Fibroblast of peridontal ligament (primary cell): Measurements from ENCODE around the gene ASB10.

Experiments used
- DNase-seq: peaks from one replicate; pipeline ENCODE4 v3.0.0-alpha.2; 2010; ENCODE audit errors: extremely low read depth

ASB10 gene

DNA sequence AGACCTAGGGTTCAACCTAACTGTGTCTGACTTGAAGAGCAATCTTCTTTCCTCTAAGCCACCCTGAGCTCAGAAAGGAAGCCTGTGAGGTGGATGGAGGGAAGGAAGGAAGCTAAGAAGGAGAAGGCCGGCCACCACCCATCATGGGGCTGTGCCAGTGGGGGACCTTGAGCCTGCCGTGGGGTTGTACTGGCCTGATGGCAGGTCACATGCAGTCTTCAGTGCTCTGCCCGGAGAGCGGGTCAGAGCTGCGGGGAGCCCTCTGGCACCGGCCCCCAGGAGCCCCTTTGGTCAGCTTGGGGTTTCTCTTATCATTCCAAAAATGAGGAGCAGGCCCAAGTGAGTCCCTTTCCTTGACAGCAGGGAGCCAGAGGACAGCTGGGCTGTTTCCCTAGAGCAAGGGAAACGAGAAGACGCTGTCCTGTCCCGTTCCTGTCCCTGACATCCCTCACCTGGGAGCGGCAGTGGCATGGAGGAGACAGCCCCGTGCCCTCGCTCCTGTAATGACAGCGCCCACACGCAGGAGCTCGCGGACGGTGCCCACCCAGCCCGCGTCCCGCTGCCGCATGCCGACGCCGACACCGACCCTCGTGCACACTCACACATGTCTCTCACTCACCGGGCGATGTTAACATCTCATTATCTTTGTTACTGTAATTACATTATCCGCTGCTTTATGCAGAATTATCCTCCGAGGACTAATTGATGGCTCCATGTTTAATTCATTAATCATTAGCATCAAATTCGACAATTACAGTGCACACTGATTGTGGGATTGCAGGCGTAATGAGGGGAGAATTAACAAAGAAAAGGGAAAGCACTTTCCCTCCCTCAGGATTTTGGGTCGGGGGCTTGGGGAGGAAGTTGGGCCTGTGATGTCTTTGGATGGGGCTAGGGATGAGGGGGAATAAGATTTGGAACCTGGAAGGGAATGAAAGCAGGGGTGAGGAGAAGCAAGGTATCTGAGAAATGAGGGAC, 50.9 kb downstream of the ASB10 start:
- DNase-seq, result no peak

DNA sequence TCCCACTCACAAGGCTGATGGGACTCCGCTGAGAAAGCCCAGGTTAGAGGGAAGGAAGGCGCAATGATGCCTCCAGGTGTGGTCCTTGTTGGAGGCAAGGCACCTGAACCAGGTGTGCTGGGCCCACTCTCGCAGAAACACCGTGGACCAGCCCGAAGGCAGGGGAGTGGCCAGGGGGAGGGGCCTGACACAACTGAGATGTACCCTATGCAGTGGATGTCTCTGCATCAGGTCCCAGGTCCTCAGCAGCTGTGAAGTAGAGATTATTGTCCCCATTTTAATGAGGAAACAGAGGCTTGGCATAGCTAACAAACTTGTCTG, 51.6 kb downstream of the ASB10 start:
- DNase-seq, result no peak

DNA sequence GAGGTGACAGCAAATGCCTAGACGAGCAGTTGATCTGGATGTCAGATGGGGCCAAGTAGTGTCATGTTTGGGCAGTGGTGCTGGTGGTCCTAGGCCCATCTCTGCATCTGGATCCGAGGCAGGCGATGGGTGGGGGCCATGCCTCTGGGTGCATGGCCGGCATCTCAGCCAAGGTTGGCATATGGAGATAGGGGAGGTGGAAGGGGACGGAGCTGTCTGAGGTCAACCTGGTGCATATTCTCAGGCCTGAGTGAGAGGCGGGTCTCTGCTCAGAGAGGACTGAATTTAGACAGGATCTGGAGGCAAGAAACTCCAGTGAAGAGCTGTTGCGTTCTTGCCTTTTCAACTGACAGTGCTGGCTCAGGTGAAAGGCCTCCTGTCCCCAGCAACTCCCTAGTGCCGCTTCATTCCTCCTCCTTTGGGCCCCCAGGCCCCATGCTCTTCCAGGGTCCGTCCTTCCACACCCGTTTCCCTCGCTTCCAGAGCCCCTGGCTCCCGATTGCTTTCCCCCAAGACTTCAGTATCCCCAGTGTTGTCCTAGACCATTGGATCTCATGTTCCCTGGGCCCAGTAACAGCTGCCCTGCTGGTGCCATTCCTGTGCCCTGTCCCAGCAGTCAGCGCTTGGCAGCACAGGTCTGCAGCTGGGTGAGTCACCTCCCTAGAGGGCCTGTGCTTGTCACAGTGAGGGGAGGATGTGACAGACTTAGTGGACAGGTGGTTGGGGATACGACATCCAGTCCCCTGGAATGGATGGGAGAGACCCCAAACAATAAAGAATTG, 52.1 kb downstream of the ASB10 start:
- no peak for DNase-seq

DNA sequence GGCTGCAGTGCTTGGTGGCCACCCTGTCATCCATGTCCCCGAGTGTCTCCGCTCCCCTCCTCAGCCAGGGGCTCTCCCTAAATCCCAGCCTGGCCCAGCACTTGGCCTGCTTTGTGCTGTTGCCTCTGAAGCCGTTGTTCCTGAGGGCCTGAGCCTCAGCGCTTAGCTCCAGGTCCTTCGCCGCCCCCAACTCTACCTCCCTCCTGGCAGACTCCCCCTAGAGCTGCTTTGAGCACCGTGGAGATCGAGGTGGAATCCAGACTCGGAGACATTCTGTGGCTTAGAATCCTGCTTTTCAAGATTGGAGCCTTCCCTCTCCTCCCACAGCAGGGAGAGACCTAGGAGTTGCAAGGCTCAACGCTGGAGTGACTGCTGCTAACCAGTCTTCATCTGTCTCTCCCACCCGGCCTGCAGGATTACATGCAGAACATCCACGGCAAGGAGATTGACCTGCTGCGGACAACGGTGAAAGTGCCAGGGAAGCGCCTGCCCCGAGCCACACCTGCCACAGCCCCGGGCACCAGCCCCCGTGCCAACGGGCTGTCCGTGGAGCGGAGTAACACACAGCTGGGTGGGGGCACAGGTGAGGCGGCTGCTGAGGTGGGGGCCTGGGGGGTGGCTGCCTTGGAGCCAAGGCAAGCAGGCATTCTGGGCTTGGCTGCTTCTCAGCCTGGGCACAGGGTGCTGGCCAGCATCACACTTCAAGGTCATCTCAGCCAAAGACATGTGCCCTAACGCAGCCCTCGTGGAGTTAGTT, 52.9 kb downstream of the ASB10 start:
- DNase-seq, result no peak

DNA sequence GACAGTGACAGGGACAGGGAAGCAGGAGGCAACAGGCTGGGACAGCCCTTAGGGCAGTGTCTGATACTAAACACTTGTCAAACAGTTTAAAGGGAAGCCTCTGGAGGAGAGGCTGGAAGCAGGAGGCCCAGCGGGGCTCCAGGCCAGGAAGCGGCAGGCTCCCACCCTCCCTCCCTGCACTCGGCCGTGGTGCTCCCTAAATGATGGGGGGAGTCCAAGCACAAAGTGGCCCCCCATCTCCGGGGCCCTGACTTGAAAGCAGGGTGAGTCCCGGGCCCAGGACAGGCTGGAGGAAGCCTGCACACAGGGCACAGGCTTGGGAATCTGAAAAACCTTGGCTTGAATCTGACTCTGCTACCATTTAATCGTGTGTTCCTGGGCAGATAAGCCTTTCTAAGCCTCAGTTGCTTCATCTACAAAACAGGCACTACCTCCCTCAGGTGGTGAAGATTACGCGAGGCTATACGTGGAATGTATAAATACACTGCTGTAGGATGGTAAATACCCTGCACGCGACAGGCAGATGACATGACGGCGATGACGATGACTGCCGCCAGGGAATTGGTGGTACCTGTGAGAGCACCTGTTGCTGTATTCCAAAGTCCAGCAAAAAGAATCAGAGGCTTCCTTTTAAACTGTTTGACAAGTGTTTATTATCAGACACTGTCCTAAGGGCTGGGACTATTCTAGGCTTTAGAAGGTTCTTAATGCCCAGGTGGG, 53.6 kb downstream of the ASB10 start:
- no peak for DNase-seq

DNA sequence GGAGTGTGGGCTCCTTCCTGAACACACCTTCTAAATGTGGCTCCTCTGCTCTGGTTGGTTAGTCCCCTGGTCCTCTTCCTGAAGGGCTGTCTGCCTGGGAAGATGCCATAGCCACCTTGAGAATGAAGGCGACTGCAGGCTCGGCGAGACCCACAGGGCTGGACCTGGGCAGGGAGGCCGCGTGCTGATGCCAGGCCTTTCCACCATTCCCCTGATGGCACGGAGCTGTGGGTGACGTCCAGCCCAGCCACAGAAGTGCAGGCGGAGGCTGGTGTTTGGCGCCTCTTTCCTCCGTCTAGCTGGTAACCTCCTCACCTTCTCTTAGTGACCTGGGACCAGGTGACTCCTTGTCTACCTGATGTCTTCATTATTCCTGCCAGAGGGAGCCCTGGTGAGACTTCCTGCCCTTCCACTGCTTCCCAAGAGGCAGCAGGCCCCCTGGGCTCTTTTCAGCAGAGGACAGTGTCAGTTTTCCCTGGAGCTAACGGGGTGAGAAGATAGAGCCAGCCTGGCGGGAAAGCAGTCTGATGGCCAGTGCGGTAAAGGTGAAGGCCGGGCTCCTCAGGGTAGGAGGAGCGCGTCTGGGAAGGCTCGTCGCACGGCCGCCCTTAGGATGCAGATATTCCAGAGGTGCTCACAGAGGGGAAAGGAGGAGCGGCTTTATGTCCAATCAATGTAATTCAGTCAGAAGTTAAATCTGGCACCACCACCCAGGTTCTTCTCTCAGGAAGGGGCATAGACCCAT, 54.4 kb downstream of the ASB10 start:
- DNase-seq, result no peak

DNA sequence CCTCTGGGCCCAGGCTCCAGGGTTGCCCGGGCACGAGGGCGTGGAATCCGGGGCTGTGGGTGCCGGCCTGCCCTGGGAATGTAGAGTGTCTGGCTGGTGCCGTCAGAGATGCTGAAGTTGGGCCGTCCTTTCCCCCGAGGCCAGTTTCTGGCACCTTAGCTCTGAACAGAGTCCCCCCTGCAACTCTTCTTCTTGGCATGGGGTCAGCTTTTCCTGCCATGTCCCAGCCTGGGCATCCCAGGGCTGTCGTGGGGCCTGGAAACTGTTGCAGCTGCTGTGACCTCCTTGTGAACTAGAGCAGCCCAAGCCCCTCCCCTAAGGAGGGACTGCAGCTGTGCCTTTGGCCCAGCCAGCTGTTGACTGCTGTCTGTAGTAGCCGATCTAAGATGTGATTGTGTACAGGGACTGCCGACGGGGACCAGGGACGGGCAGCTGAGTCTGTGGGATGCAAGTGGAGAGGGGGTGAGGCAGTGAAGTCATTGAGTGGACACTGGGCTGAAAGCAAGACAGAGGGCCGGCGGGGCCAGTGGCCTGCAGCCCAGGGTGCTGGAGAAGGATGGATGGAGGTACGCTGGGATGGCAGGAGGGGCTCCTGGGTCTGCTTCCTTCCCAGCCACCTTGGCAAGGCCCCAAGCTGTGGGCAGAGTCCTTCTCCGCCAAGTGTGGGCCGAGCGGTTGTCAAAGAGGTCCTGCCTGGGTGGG, 55.3 kb downstream of the ASB10 start:
- DNase-seq, result no peak

DNA sequence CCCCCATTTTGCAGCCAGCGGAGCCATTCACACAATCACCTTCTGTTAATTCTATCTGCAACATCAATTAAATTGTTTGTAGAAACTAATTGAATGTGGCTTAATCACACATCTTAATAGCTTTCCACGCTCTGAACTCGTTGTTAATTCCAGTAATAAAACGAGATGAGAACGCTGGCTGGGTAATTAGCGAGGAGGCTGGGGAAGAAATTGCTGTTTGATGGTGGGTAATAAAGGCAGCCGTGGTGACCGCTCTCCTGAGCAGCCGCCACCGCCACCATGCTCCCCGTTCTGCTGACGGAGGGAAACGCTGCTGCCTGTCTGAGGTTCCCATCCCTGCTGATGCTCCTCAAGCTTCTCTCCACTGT, 55.8 kb downstream of the ASB10 start:
- DNase-seq, result no peak

DNA sequence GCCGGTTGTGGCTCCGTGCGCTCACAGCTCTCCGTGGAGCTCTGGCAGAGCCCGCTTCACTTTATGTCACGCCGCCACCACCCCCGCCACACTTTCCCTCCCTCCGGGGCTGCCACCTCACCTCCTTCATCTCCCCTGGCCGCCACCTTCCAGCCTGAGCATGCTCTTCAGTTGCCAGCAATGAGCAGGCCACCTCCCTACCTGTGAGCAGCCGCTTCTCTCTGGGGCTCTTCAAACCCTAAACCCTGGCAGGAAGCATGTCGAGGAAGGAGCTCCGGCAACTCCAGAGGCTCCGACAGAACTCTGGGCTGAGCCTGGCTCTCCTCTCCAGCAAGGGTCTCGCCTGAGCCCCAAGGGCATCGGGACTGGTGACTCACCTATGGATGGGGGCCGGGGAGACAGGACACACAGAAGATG, 56.3 kb downstream of the ASB10 start:
- no peak for DNase-seq

DNA sequence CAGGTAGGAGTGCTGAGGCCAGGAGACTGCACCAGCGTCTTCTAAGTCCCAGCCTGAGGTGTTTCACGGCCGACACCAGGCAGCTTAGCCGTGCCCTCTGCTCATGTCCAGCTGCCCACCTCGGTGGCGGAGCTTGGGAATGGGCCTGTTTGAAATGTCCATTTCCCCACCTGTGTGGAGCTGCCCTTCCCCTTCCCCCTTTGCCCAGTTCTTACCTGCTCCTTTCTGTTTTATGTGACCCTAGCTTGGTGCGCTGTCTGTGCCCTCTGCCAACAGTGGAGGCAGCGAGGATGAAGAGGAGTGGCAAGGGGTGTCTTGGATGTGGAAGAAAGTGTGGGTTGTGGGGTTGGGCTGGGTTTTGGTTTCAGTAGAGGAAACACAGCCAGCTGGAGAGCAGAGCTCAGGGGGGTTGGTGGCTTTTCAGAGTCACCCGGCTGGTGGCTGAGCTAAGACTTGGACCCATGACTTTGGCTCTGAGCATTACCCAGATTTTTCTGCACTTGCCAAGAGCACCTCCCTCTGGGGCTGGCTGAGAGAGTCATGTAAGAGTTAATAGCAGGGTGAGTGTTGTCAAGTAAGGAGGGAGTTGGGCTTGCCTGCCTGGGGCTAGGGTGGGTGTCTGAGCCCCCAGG, 57.0 kb downstream of the ASB10 start:
- no peak for DNase-seq

DNA sequence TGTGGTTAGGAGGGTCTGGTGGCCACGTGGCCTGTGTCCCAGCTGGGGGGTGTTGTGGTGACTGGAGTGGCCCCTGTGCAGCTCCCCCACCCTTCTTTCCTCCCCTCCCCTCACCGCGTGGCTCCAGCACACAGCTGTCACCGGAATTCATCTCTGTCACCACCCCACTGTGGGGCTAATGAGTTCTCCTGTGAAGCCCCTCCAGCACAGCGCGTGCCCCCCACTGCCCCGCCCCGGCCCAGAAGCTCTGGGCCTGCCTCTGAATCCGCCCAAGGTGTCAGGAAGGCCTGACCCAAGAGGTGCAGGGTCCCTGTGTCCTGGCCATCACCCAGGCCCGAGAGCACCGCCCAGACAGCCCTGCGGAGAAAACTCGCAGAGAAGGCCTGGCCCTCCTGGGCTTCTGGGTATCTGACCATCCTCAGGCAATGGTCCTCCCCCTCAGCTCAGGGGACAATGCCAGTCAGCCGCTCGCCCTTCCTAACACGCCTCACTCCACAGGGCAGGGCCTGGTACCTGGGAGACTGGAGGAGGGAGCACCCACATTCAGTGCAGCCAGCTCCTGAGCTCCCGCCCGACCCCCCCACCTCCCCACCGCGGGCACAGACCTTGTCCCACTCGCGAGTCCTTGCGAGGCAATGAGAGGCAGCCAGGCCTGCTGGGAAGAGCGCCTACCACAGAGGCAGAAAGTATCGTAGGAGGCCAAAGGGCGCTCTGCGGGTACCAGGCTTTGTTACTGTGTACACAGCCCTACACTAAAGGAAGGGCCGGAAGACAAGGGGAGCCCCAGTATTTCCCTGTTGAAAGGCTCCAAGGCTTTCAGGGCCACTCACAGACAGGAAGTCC, 57.7 kb downstream of the ASB10 start:
- DNase-seq, result no peak

DNA sequence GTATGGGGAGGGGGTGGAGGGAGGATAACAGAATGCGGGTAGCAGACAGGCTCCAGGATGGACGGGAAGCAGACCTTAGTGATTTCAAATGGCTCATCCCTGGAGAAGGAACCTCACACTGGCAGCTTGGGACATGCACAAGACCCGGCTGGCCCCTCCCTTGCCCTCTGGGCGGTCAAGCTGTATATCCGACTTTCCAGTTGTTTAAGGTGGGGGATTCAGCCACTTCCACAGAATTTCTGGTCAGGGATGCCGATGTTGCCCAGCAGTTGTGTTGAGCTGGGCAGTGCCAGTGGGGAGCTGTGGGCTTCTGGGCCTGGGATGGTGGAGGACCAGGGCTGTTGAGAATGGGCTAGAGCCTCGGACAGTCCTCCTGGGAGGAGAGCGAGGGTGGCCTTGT, 58.3 kb downstream of the ASB10 start:
- no peak for DNase-seq

DNA sequence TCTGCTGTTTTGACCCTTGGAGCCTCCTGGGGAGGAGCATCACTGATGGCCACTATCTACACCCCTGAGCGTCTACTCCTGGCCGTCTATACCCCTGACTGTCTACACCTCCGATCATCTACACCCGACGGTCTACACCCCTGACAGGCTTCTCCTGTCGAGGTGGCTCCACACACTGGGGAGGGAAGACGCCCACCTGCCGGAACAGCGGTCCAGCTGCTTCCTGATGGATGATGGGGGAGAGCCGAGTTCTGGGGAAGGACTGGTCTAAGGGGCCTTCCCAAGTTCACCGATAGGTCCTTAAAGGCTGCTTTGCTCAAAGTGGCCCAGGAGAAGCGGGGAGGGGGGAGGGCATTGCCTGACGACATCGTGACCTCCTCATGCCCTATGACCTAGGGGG, 58.9 kb downstream of the ASB10 start:
- DNase-seq, result no peak

DNA sequence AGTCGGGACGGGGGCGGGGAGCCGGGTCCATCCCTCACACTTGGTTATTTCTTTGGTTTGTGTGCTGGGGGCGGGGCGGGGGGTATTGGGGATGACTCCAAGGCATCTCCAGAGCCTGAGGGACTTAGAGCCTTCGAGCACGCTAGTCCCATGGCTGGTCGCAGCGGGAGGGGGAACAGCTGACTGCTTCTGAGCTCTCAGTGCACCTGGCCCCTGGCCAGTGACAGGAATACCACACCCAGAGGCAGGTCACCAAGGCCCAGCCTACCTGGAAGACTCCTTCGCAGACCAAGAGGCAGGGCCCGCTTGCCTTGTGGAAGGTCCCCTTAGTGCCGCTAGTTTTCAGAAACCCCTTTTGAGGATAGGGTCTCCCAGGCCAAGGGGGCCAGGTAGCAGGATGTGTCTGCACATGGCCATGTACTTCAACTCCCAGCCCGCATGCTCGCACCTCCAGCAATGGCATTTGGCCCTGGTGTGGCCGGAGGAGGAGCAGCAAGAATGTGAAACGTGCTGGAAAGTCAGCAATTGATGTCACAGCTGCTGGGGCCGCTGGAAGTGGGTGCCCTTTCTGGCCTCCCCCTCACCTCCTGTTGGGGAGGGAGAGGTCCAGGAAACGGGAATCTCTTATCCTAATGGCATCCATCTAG, 60.4 kb downstream of the ASB10 start:
- DNase-seq, result no peak

DNA sequence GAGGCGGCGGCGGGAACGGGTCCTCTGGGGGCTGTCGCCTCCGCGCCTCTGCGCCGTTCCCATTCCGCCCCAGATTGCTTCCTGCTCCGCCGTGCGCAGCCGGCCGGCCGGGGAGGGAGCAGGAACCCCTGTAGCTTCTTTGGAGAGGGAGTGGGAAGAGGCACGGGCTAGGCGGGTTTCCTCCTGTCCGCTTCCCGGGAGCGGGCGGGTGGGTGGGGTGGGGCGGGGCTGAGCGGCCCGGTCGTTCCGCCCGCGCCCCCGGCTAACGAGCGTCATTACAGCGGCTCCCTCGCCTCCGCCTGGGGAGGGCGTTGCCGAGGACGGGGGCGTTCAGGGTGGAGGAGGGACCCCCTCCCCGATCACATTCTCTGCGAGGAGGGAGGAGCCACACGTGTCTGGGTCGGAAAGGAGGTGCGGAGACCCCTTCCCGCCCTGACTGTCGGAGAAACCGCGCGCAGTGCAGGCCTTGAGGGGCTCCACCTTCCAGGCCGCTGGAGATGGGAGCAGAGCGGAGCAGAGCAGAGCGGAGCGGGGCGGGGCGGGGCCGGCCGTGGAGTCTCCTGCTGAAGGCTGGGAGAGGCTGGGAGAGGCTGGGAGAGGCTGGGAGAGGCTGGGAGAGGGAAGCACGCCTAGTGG, 61.1 kb downstream of the ASB10 start:
- no peak for DNase-seq
